CD1c-positive myeloid dendritic cell (primary cell): ENCODE data around the gene ANK2.
"Not testable (repeated sequence)": the region's sequence is repeated elsewhere in the genome, so short reads cannot be mapped to it uniquely, and the experiment has no call there.

ENCODE experiments used
- DNase-seq: peaks from one replicate; pipeline ENCODE4 v3.0.0-alpha.2; 2016; ENCODE audit errors: extremely low spot score

Gene ANK2

DNA sequence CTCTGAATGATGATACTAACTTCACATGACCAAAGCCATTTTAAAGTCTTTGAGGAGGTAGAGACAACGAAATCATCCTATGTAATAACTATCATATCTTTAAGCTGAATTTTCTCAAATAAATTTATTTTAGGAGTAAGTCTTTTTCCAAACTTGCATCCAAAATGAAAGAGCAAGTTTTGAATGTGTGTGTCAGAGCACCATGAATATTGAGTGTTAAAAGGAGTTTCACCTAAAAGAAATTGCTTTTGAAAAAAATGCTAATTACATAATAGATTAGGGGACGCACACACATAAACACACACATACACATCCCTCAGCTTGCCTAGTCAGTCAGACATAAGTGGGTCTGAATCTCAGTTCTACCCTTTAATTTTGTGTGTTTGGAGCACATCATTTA lies 1.9 kb downstream of the ANK2 start:
- no peak for DNase-seq

- DNase-seq, result no peak
These were observed 3.0 kb downstream of the ANK2 start for GRCh38 chr4:113052379-113052951.

DNA sequence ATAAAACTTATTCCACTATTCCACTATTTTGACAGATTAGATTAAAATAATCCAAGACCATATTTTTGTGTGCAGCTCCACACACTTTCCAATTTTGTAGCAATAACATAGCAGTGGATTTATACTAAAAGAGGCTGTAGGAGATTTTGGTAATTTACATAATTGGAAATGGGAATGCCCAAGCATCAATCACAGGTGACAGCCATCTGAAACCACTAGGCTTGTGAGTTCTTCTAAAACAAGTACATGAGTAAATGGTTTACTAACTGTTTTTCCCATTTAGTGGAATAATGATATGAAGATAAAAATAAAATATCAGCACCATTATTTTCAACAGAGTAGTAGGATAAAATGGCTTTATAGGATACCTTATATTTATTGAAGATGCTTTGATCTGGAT lies 4.4 kb downstream of the ANK2 start:
- DNase-seq, result no peak

DNA sequence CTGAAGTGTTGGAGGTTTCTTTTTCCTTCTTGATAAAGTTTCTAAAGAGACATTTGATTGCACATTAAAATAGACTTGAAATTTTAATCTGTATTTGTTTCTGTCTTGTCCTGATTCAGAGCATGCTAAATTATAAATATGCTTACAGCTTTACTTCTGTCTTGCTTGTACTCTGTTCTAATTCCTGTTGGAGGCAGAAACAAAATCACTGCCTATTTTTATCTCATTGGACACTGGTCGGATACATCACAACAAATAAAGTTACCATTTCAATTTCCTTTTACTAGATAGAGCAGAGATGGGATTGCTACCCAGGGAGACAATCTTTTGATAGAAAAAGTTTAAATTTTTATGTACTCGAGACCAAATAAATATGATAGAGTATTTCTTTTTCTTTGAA lies 6.9 kb downstream of the ANK2 start:
- DNase-seq, result no peak

DNA sequence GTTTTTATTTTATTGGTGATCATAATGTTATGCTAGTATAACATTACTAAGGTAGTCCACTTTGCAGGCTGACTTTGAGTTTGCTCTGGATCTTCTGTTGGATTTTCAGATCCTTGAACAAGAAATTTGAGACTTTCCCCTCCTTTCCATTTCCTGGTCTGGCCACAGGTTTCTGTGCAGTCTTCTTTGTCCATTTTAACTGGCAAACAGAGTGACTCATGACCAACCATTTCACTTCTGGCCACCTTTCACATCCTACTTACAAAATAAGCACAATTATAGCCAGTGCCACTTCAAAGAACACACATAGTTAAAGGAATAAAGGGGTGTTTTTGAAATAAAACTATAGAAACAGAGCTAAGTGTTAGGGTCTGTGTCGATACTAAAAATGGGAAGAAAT lies 8.4 kb downstream of the ANK2 start:
- no peak for DNase-seq

DNA sequence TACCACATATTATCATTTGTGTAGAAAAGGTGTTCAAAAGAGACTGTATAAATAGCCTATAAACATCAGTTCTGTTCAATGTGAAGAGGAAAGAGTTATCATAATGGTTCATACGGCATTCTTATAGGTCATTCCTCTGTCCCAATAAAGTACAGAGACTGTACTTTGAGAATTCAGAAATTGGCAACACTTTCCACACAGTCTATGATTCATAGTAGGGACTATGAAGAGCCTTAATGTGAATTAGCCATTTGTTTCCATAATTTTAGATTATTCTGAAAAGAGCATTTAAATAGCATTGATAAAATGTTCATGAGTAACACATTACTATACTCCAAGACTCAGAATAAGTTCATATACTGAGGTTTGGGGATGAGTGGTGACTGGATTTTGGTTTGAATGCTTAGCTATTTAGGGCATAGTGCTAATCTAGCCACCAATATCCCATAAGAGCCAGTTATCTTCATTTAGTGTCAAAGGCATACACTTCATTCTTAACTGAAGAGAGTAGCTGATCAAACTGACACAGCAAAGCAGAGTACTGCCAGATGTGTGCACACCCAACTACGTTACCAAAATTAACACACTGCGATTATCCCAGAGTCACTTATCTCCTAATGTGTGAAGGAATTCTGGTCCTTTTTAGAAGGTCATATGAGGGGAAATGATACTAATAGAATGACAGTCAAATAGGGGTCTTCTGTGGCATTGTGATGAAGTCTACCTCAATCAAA lies 10.2 kb downstream of the ANK2 start:
- no peak for DNase-seq

DNA sequence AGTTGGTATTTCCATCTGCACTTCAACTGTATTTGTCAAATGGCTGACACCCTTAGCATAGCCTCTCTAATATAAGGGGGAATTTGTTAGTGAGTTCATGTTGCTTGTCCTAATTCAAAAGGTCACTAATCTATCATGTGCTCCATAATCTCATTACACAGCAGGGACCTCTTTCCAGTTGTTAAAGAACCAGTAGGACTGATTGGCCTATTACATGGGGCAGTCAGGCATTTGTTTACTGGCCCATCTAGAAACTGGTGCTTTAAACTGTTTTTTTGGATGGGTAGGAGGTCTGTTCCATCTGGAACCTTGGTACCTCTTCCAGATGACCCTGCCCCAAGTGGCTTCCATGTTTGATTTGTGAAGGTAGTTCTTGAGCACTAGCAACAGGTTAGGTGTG lies 11.4 kb downstream of the ANK2 start:
- no peak for DNase-seq

GRCh38 chr4:113064244-113064643 lies 14.8 kb downstream of the ANK2 start:
- no peak for DNase-seq

GRCh38 chr4:113065629-113066028 lies 16.2 kb downstream of the ANK2 start:
- no peak for DNase-seq

- not testable (repeated sequence) for DNase-seq
These were observed 19.3 kb downstream of the ANK2 start for GRCh38 chr4:113068771-113069170.

DNA sequence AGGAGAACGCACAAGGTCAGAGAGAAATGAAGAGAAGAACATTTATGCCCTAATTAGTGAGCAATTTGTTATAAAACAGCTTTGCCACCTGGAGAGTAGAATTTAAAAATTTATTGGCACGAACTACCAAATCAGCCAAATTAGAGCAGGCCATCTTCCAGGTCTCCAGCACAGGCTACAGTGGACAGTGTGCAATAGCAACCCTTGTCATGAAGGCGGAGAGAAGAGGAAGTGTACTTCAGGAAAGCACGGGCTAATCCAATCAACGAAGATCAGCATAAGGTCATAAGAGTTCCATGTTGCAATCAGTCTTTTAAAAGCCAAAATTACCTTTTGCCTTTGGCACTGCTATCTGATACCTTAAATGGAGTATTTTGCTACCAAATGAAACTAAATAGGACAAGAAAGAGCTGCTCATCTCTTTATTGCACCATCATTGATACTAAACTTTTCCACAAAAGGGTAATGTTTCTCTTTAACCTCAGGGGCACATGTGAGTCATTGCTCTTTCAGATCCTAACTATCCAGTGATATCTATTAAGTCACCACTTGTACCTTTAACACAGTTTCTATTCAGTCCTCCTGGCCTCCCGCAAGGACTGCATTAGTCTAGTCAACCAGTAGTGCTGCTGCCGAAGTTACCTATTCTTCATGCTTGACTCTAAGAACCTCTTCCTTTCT lies 19.9 kb downstream of the ANK2 start:
- DNase-seq, result no peak

- no peak for DNase-seq
These were observed 21.3 kb downstream of the ANK2 start for GRCh38 chr4:113070755-113071154.

DNA sequence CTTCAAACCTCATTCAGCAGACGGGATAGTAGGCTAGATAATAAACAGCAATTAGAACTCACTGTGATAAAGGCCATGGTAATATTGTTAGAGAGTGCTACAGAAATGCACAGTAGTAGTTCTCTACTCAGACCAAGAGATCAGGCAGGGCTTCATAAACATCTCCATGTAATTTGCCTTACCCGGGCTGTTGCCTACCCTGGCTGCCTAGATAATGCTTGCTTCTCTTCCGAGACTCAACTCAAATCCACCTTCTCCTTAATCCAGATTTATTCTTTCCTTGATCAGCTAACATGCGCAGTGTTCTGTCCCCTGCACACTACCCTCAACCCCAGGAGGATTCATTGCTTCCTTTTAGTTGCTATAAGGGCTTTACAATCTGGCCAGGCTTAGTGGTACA lies 21.8 kb downstream of the ANK2 start:
- DNase-seq, result no peak

DNA sequence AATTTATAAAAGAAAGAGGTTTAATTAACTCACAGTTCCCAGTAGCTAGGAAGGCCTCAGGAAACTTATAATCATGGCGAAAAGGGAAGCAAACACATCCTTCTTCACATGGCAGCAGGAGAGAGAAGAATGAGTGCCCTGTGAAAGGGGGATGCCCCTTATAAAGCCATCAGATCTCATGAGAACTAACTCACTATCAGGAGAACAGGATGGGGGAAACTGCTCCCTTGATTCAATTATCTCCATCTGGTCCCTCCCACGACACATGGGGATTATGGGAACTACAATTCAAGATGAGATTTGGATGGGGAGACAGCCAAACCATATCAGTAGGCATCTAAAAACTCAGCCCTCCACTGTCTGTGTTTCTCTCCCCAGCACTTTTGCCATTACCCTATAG lies 22.4 kb downstream of the ANK2 start:
- DNase-seq, result no peak

- no peak for DNase-seq
These were observed 24.1 kb downstream of the ANK2 start for GRCh38 chr4:113073451-113074005.

DNA sequence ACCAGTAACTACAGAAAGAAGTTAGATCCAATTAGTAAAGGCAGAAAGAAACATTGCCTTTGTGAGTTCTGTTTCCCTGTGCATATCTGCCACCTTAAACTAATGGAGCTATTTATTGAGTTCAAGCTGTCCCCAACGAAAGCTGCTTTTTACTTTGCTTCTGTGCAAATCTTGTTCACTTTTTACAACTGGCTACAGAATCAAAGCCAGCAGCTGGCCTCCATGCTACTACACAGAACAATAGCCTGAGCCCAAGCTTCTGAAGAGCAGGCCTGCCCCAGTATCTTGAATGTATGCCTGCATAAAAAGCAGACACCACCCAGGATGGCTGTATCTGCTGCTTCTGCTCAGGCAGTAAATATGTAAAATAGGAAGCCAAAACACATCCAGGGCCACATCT lies 28.1 kb downstream of the ANK2 start:
- DNase-seq, result no peak

DNA sequence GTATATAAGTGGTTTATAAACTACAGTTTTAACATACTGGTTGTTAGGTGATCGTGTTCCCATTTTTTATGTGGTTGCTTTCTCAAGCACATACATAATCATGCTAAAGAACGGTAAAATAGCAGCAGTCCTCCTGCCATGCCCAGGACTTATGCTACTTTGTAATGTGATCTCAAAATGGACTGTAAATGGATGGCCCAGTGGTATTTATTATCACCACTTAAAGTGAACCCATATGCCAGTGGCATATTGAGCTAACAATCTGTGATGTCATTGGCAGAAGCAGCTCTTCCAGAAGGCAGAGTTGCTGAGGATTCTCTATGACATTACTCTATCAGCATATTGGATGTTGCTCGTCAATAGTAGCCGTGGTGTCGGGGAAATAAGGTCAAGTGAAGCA lies 28.6 kb downstream of the ANK2 start:
- no peak for DNase-seq

GRCh38 chr4:113080050-113080449 lies 30.6 kb downstream of the ANK2 start:
- DNase-seq, result no peak

DNA sequence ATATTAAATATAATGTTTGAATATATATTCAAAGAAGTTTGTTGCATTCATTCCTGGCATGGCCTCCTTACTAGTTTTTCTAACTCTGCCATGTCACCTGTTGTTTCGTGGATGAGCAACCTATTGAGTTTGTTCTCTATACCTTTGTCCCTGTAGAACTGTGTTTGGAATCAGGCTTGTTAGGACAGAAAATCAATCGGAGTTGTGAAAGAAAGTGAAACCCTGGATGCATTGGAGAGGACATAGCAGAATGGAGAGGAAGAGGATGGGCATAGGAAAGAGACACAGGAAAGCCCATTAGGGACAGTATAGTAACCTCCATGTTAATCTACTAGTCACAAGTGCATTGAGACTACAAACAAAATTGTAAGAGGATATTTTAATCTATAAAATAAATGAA lies 31.2 kb downstream of the ANK2 start:
- no peak for DNase-seq

GRCh38 chr4:113083346-113083745 lies 33.9 kb downstream of the ANK2 start:
- DNase-seq, result no peak

DNA sequence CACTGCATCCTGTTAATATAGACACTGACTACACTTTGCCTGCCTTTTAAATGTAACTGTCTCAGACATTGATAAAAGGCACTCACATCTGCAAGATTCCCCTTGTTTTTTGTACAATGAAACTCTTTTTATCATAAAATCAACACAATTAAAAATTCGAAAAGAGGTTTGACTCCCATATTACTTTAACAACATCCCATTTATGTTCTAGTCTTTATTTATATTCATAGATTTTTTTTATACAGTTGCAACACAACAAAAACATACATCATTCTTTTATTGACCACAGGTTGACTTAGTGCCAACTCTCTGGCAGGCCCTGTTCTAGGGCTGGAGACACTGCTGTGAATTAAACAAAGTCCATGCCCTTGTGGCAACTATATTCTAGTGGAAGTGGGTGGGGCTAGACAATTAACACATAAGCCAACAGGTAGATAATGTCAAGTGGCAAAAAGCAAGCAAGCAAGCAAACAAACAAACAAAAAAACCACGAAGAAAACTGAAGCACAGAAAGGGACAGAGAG lies 36.8 kb downstream of the ANK2 start:
- no peak for DNase-seq

DNA sequence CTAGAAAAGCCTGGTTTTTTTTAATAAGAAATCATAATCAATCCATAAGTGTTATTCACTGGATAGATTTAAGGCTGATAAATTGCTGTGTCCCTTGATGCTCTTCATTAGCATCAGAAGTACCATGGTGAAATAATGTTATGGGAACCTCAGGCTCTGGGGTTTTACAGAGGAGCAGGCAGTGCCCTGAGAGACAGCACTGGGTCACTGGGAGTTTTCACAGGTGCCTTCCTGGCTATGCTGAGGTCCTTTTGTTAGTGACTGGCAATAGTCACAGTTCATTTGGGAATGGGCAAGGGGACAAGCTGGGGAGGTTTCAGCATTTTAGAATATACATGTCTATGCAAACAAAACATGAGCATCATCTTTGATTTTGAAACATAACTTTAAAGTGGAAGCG lies 38.6 kb downstream of the ANK2 start:
- DNase-seq, result no peak

DNA sequence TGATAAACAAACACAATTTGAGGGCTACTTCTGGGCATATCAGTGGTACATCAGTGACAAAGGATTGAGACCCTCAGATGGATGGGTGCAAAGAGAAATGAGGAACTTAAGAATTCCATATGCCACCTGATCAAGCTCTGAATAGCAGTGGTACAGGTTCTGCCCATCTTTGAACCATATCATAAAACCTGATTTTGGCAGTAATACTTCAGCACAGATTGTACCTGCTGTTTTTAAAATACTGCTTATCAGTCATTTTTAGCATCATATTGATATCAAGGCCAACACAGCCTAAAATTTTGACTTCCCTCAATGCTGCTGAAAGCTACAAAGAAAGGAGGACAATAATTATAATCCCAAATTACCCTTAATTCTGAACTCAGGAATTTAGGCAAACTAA lies 41.5 kb downstream of the ANK2 start:
- DNase-seq, result no peak
